Kidney epithelial cell (primary cell): ENCODE data around the gene TIAM2. TPM values are rescaled to one million over a fixed set of nuclear protein-coding genes. Genes with fewer than 3 reads are reported as not detected.

Experiments
- DNase-seq: peaks from one replicate; pipeline ENCODE4 v3.0.0-alpha.2; 2010; ENCODE audit warnings: low read depth
- H3K27me3 ChIP-seq: 2 replicates; pipeline ENCODE4 v1.6.0; 2011; ENCODE audit warnings: low read length; ENCODE audit not compliant: control insufficient read depth, insufficient read depth
- H3K36me3 ChIP-seq: 2 replicates; pipeline ENCODE4 v1.5.1; 2011; ENCODE audit warnings: low read length; ENCODE audit not compliant: control insufficient read depth, insufficient read depth
- H3K4me3 ChIP-seq: 2 replicates; pipeline ENCODE4 v1.5.1; 2011; ENCODE audit warnings: low read depth, mild to moderate bottlenecking, control low read depth, low read length
- total RNA-seq: library from RNA; depleted of rRNA; stranded (reverse); fragments of >200 nt; gene quantifications from 2 replicates; pipeline ENCODE4 v1.2.3, GENCODE V29; 2015
- TF ChIP-seq, protein P1 (sequence below): IDR thresholded peaks from 2 replicates; pipeline ENCODE4 v1.5.1; 2011; ENCODE audit warnings: mild to moderate bottlenecking, moderate library complexity, low read length, control low read depth, inconsistent platforms; ENCODE audit not compliant: insufficient read depth, poor library complexity, severe bottlenecking

The TIAM2 gene
- total RNA-seq, 1 donor from 2014 or later: 21.3 TPM

GRCh38 chr6:155120034-155120433 is 124.9 kb downstream of the TIAM2 start:
- no peak for DNase-seq
- Histone ChIP-seq H3K36me3 (no peaks in the 10 kb centered on the region), H3K27me3 (no peaks in the 10 kb centered on the region), H3K4me3 (no peak overlapping the region)
- TF ChIP-seq, protein P1, sequence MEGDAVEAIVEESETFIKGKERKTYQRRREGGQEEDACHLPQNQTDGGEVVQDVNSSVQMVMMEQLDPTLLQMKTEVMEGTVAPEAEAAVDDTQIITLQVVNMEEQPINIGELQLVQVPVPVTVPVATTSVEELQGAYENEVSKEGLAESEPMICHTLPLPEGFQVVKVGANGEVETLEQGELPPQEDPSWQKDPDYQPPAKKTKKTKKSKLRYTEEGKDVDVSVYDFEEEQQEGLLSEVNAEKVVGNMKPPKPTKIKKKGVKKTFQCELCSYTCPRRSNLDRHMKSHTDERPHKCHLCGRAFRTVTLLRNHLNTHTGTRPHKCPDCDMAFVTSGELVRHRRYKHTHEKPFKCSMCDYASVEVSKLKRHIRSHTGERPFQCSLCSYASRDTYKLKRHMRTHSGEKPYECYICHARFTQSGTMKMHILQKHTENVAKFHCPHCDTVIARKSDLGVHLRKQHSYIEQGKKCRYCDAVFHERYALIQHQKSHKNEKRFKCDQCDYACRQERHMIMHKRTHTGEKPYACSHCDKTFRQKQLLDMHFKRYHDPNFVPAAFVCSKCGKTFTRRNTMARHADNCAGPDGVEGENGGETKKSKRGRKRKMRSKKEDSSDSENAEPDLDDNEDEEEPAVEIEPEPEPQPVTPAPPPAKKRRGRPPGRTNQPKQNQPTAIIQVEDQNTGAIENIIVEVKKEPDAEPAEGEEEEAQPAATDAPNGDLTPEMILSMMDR: no peak

DNA sequence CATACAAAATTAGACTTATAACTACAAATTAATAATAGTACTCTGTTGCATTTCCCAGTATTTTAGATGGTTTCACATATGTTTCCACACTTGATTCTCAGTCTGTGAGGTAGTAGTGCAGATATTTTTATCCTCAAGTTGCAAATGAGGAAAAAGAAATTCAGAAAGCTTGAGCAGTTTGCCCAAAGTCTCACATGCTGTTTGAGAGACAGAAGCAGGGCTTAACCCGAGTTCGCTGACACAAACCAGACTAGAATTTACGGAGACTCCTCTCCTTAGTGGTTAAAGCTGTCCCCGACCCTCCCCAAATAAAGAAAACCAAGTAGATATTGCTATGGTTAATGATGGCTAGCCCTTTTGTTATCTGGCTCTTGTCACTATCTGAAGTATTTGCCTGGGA is 126.2 kb downstream of the TIAM2 start:
- Histone ChIP-seq H3K36me3 (no peaks in the 10 kb centered on the region), H3K27me3 (no peaks in the 10 kb centered on the region), H3K4me3 (no peak overlapping the region)
- DNase-seq: no peak
- TF ChIP-seq, protein P1: no peak

GRCh38 chr6:155121699-155122098 is 126.6 kb downstream of the TIAM2 start:
- Histone ChIP-seq H3K4me3 (no peak overlapping the region), H3K36me3 (no peaks in the 10 kb centered on the region), H3K27me3 (no peaks in the 10 kb centered on the region)
- no peak for DNase-seq
- TF ChIP-seq, protein P1: no peak

GRCh38 chr6:155122199-155122950 is 127.3 kb downstream of the TIAM2 start:
- Histone ChIP-seq H3K27me3 (no peaks in the 10 kb centered on the region), H3K4me3 (no peak overlapping the region), H3K36me3 (no peaks in the 10 kb centered on the region)
- TF ChIP-seq, protein P1: no peak
- DNase-seq: no peak

DNA sequence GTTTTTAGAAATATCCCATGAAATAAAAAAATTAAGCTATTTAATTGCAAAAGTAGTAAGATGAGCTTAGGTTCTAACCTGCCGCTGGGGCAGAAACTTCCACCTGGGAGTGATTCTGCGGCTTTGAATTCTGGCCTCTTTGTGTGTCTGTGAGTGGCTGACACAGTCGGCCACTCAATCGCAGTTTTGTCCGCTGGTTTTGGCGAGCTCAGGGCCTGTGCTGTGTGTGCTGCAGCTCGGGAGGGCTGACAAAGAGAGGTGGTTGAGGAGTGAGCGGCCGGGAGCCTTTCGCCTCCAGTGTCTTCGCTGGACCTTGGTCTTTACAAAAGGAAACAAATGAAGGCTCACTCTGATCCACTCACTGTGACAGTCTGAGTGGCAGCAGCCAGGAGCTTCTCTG is 128.4 kb downstream of the TIAM2 start:
- TF ChIP-seq, protein P1: no peak
- Histone ChIP-seq H3K36me3 (no peaks in the 10 kb centered on the region), H3K27me3 (no peaks in the 10 kb centered on the region), H3K4me3 (no peak overlapping the region)
- no peak for DNase-seq

DNA sequence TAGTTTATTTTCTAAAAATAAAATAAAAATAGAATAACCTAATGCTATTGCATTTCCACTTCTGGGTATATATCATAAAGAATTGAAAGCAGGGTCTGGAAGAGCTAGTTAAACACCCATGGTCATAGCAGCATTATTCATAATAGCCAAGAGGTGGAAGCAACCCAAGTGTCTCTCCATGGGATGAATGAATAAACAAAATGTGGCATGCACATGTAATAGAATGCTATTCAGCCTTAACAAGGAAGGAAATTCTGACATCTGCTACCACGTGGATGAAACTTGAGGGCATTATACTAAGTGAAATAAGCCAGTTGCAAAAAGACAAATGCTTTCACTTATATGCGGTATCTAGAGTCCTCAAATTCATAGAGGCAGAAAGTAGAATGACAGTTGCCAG is 130.8 kb downstream of the TIAM2 start:
- Histone ChIP-seq H3K36me3 (no peaks in the 10 kb centered on the region), H3K27me3 (no peaks in the 10 kb centered on the region), H3K4me3 (no peak overlapping the region)
- DNase-seq: no peak
- TF ChIP-seq, protein P1: no peak
